ENCODE results near the gene PHF23.

PHF23 gene

GRCh38 chr17:7221278-7222092 lies 17.8 kb downstream of the PHF23 start:
- peak overlapping the region; percentile 81; the same call in 1 of the 2 replicates for H3K27ac ChIP-seq
- TF ChIP-seq, protein P1, sequence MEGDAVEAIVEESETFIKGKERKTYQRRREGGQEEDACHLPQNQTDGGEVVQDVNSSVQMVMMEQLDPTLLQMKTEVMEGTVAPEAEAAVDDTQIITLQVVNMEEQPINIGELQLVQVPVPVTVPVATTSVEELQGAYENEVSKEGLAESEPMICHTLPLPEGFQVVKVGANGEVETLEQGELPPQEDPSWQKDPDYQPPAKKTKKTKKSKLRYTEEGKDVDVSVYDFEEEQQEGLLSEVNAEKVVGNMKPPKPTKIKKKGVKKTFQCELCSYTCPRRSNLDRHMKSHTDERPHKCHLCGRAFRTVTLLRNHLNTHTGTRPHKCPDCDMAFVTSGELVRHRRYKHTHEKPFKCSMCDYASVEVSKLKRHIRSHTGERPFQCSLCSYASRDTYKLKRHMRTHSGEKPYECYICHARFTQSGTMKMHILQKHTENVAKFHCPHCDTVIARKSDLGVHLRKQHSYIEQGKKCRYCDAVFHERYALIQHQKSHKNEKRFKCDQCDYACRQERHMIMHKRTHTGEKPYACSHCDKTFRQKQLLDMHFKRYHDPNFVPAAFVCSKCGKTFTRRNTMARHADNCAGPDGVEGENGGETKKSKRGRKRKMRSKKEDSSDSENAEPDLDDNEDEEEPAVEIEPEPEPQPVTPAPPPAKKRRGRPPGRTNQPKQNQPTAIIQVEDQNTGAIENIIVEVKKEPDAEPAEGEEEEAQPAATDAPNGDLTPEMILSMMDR (conservative IDR thresholded peaks at IDR 0.05), result no peak

DNA sequence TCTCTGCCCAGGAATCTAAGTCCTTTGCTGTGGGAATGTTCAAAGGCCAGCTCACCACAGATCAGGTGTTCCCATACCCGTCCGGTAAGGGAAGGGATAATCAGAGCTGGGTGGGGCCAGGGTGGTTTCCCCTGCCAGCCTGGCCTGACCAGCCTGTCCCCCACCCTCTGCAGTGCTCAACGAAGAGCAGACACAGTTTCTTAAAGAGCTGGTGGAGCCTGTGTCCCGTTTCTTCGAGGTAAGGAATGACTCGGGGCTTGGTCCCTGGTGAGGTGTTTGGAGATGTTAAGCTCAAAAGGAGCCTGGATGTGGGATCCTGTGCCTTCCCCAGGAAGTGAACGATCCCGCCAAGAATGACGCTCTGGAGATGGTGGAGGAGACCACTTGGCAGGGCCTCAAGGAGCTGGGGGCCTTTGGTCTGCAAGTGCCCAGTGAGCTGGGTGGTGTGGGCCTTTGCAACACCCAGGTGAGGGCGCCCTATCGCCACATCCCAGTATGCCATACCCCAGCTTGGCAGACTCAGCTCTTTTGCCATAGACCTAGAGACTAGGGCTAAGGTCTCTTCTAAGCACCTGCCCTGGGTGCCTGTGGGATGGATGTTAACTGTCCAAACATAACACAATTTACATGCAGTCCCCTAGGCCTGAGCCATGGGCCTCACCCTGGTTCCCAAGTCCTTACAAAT lies 18.5 kb downstream of the PHF23 start:
- peak overlapping the region; percentile 81 for H3K27ac ChIP-seq

DNA sequence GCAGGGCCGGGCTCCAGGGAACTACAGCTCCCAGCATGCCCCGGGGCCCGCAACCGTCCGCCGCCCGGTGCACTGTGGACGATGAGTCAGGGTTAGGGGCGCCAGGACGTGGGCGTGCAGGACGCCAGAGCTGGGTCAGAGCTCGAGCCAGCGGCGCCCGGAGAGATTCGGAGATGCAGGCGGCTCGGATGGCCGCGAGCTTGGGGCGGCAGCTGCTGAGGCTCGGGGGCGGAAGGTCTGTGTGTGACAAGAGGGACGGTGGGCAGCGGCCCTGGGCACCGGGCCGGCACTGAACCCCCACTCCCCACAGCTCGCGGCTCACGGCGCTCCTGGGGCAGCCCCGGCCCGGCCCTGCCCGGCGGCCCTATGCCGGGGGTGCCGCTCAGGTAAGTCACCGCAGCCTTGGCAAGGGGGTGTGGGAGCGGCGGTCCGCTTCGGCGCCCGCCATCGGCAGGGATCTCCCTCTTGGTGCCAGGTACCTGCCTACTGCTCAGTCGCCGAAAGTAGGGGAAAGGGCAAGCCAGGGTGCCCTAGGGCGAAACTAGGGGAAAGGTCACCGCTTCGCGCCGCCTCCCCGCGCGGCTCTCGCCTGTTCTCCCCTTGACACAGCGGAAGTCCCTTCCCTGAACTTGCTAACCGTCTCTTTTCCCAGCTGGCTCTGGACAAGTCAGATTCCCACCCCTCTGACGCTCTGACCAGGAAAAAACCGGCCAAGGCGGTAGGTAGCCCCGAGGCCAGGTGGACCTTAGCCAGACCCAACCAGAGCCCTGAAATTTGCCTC lies 19.3 kb downstream of the PHF23 start, which contains the start of the genes ACADVL and DLG4:
TSS of gene ACADVL (plus strand) at position 127 of the 781 bp plus-strand sequence. CDS start at position 174, 47 bp downstream.
TSS of gene DLG4 (minus strand) at position 25 of the 781 bp plus-strand sequence.
- TF ChIP-seq, protein P1 (conservative IDR thresholded peaks at IDR 0.05), result no peak
- peak within 1 kb of the TSS; percentile 81 for H3K27ac ChIP-seq

More for the DNA sequence above, 18.5 kb downstream of the PHF23 start:
- TF ChIP-seq, protein P1 (conservative IDR thresholded peaks at IDR 0.05), result peak; percentile 55

GRCh38 chr17:7219229-7219811 lies 19.9 kb downstream of the PHF23 start:
- TF ChIP-seq, protein P1 (conservative IDR thresholded peaks at IDR 0.05), result no peak
- H3K27ac ChIP-seq, result peak overlapping the region; percentile 81

- TF ChIP-seq, protein P1 (conservative IDR thresholded peaks at IDR 0.05), result no peak
- no peak overlapping the region for H3K27ac ChIP-seq
Observed at GRCh38 chr17:7218758-7219157, 20.5 kb downstream of the PHF23 start.

GRCh38 chr17:7218166-7218565 lies 21.1 kb downstream of the PHF23 start:
- H3K27ac ChIP-seq, result no peak overlapping the region
- TF ChIP-seq, protein P1 (conservative IDR thresholded peaks at IDR 0.05), result no peak
